Neural cell (in vitro differentiated cells): ENCODE results near the gene SCFD1. TPM values are rescaled to one million over a fixed set of nuclear protein-coding genes. Genes with fewer than 3 reads are reported as not detected.
"Not testable (repeated sequence)": the region's sequence is repeated elsewhere in the genome, so short reads cannot be mapped to it uniquely, and the experiment has no call there.

Source experiments
- H2AFZ ChIP-seq: fragments of 200-600, 300-800 bp; sonication (generic), shearing (Covaris generic); 2 replicates; pipeline ENCODE4 v1.6.0; 2014; ENCODE audit warnings: low read depth, mild to moderate bottlenecking, antibody characterized with exemption, low read length, moderate library complexity
- H3F3A ChIP-seq: fragments of 200-600 bp; shearing (Covaris generic); 2 replicates; pipeline ENCODE4 v1.6.1; 2016; ENCODE audit warnings: mild to moderate bottlenecking, moderate library complexity, mixed read lengths, antibody characterized with exemption, low read length; ENCODE audit not compliant: insufficient read depth, poor library complexity, severe bottlenecking
- H3K27ac ChIP-seq: fragments of 200-600, 300-800 bp; sonication (generic), shearing (Covaris generic); 2 replicates; pipeline ENCODE4 v1.5.1; 2014; ENCODE audit warnings: mild to moderate bottlenecking, low read length, moderate library complexity
- H3K27me3 ChIP-seq: fragments of 300-800, 200-600 bp; sonication (generic), shearing (Covaris generic); 2 replicates; pipeline ENCODE4 v1.6.0; 2014; ENCODE audit warnings: mild to moderate bottlenecking, low read depth, low read length, moderate library complexity; ENCODE audit not compliant: insufficient read depth
- H3K36me3 ChIP-seq: fragments of 300-800, 200-600 bp; sonication (generic), shearing (Covaris generic); 2 replicates; pipeline ENCODE4 v1.5.1; 2014; ENCODE audit warnings: mild to moderate bottlenecking, antibody characterized with exemption, low read length, moderate library complexity; ENCODE audit not compliant: insufficient read depth
- H3K4me2 ChIP-seq: fragments of 300-800, 200-600 bp; sonication (generic), shearing (Covaris generic); 2 replicates; pipeline ENCODE4 v1.6.0; 2014; ENCODE audit warnings: mild to moderate bottlenecking, low read length
- H3K4me3 ChIP-seq: fragments of 300-800, 200-600 bp; sonication (generic), shearing (Covaris generic); 2 replicates; pipeline ENCODE4 v1.5.1; 2014; ENCODE audit warnings: mild to moderate bottlenecking, low read length, moderate library complexity
- H3K79me2 ChIP-seq: fragments of 200-600 bp; shearing (Covaris generic); replicated peaks from 2 replicates; pipeline ENCODE4 v1.6.0; 2014; ENCODE audit warnings: mild to moderate bottlenecking, low read length, moderate library complexity; ENCODE audit not compliant: insufficient read depth
- H3K9ac ChIP-seq: fragments of 300-800, 200-600 bp; sonication (generic), shearing (Covaris generic); 2 replicates; pipeline ENCODE4 v1.6.1; 2016; ENCODE audit warnings: mild to moderate bottlenecking, low read length, mixed read lengths
- H3K9me2 ChIP-seq: fragments of 200-600 bp; shearing (Covaris generic); 2 replicates; pipeline ENCODE4 v1.6.1; 2016; ENCODE audit warnings: mild to moderate bottlenecking, low read length, mixed read lengths; ENCODE audit not compliant: insufficient read depth
- H3K9me3 ChIP-seq: fragments of 200-600, 300-800 bp; sonication (generic), shearing (Covaris generic); 2 replicates; pipeline ENCODE4 v1.6.1; 2016; ENCODE audit warnings: mild to moderate bottlenecking, mixed run types, low read length, moderate library complexity, mixed read lengths
- H4K20me1 ChIP-seq: fragments of 200-600 bp; shearing (Covaris generic); 2 replicates; pipeline ENCODE4 v1.6.1; 2016; ENCODE audit warnings: mild to moderate bottlenecking, mixed run types; ENCODE audit not compliant: insufficient read depth
- EP300 ChIP-seq: fragments of 450-650 bp; conservative IDR thresholded peaks from 2 replicates; pipeline ENCODE4 v1.6.1; 2014; ENCODE audit warnings: antibody characterized with exemption, mild to moderate bottlenecking, moderate library complexity; ENCODE audit not compliant: poor library complexity, severe bottlenecking
- EZH2 ChIP-seq: fragments of 200-600, 300-800 bp; shearing (Covaris generic), sonication (generic); IDR thresholded peaks from 2 replicates; pipeline ENCODE4 v1.6.1; 2014; ENCODE audit warnings: antibody characterized with exemption, low read length, borderline replicate concordance, mild to moderate bottlenecking; ENCODE audit not compliant: insufficient read depth, poor library complexity, severe bottlenecking
- MXI1 ChIP-seq: fragments of 450-650 bp; conservative IDR thresholded peaks from 2 replicates; pipeline ENCODE4 v1.6.1; 2014; ENCODE audit warnings: antibody characterized with exemption, mild to moderate bottlenecking; ENCODE audit not compliant: poor library complexity, severe bottlenecking
- POLR2AphosphoS5 ChIP-seq: IDR thresholded peaks from 2 replicates; pipeline ENCODE4 v1.6.1; 2012
- RAD21 ChIP-seq: fragments of 450-650 bp; conservative IDR thresholded peaks from 2 replicates; pipeline ENCODE4 v1.6.1; 2014; ENCODE audit warnings: antibody characterized with exemption, mild to moderate bottlenecking, moderate library complexity
- SMC3 ChIP-seq: fragments of 450-650 bp; conservative IDR thresholded peaks from 2 replicates; pipeline ENCODE4 v1.6.1; 2014; ENCODE audit warnings: antibody characterized with exemption, mild to moderate bottlenecking, moderate library complexity; ENCODE audit not compliant: poor library complexity
- TAF1 ChIP-seq: IDR thresholded peaks from 2 replicates; pipeline ENCODE4 v1.6.1; 2012; ENCODE audit warnings: low read depth
- polyA plus RNA-seq: library from polyadenylated mRNA; depleted of rRNA; stranded (reverse); fragments of >200 nt; gene quantifications from 2 replicates; pipeline ENCODE4 v1.2.3, GENCODE V29; 2014
- TF ChIP-seq, protein P1 (sequence below): fragments of 450-650 bp; IDR thresholded peaks from 2 replicates; pipeline ENCODE4 v1.5.1; 2014; ENCODE audit warnings: antibody characterized with exemption, mild to moderate bottlenecking, moderate library complexity; ENCODE audit not compliant: poor library complexity, severe bottlenecking
- TF ChIP-seq, protein P2 (sequence below): IDR thresholded peaks from 2 replicates; pipeline ENCODE4 v1.6.1; 2012; ENCODE audit warnings: borderline replicate concordance

SCFD1 gene
- polyA plus RNA-seq, 1 donor from 2014 or later, result 99.4 TPM

DNA sequence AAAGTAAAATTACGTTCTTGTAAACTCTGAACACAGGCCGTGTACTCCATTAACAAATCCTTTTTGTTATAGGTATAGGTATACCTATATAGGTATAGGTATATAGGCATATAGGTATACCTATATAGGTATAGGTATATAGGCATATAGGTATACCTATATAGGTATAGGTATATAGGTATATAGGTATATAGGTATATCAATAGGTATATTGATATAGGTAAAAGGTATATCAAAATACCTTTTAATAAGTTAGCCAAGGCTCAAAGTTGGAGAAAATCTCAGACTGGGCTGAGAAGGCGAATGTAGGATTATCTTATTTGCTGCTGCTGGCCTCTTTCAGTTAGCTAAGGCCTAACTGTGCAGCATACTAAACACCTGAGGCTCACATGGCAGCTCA, 3.4 kb downstream of the SCFD1 start:
- no peak overlapping the region for H3K4me3 ChIP-seq
- no peak for TF ChIP-seq MXI1
- no peak for TF ChIP-seq EZH2
- TF ChIP-seq SMC3, result no peak
- TF ChIP-seq EP300, result no peak
- TF ChIP-seq, protein P1, sequence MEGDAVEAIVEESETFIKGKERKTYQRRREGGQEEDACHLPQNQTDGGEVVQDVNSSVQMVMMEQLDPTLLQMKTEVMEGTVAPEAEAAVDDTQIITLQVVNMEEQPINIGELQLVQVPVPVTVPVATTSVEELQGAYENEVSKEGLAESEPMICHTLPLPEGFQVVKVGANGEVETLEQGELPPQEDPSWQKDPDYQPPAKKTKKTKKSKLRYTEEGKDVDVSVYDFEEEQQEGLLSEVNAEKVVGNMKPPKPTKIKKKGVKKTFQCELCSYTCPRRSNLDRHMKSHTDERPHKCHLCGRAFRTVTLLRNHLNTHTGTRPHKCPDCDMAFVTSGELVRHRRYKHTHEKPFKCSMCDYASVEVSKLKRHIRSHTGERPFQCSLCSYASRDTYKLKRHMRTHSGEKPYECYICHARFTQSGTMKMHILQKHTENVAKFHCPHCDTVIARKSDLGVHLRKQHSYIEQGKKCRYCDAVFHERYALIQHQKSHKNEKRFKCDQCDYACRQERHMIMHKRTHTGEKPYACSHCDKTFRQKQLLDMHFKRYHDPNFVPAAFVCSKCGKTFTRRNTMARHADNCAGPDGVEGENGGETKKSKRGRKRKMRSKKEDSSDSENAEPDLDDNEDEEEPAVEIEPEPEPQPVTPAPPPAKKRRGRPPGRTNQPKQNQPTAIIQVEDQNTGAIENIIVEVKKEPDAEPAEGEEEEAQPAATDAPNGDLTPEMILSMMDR, result no peak
- no peak for TF ChIP-seq RAD21
- TF ChIP-seq POLR2AphosphoS5, result no peak
- no peak for TF ChIP-seq TAF1
- TF ChIP-seq, protein P2, sequence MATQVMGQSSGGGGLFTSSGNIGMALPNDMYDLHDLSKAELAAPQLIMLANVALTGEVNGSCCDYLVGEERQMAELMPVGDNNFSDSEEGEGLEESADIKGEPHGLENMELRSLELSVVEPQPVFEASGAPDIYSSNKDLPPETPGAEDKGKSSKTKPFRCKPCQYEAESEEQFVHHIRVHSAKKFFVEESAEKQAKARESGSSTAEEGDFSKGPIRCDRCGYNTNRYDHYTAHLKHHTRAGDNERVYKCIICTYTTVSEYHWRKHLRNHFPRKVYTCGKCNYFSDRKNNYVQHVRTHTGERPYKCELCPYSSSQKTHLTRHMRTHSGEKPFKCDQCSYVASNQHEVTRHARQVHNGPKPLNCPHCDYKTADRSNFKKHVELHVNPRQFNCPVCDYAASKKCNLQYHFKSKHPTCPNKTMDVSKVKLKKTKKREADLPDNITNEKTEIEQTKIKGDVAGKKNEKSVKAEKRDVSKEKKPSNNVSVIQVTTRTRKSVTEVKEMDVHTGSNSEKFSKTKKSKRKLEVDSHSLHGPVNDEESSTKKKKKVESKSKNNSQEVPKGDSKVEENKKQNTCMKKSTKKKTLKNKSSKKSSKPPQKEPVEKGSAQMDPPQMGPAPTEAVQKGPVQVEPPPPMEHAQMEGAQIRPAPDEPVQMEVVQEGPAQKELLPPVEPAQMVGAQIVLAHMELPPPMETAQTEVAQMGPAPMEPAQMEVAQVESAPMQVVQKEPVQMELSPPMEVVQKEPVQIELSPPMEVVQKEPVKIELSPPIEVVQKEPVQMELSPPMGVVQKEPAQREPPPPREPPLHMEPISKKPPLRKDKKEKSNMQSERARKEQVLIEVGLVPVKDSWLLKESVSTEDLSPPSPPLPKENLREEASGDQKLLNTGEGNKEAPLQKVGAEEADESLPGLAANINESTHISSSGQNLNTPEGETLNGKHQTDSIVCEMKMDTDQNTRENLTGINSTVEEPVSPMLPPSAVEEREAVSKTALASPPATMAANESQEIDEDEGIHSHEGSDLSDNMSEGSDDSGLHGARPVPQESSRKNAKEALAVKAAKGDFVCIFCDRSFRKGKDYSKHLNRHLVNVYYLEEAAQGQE, result no peak
- H3K4me2 ChIP-seq, result no peak overlapping the region
- no peak overlapping the region for H3K27ac ChIP-seq
- no peak overlapping the region for H2AFZ ChIP-seq
- no peaks in the 10 kb centered on the region for H3K27me3 ChIP-seq
- no peaks in the 10 kb centered on the region for H4K20me1 ChIP-seq
- no peak overlapping the region for H3K9ac ChIP-seq
- H3K9me2 ChIP-seq, result no peaks in the 10 kb centered on the region
- H3F3A ChIP-seq, result no peaks in the 10 kb centered on the region
- H3K36me3 ChIP-seq, result no peaks in the 10 kb centered on the region
- no peaks in the 10 kb centered on the region for H3K9me3 ChIP-seq
- peaks cover 54% of the 10 kb centered on the region for H3K79me2 ChIP-seq

DNA sequence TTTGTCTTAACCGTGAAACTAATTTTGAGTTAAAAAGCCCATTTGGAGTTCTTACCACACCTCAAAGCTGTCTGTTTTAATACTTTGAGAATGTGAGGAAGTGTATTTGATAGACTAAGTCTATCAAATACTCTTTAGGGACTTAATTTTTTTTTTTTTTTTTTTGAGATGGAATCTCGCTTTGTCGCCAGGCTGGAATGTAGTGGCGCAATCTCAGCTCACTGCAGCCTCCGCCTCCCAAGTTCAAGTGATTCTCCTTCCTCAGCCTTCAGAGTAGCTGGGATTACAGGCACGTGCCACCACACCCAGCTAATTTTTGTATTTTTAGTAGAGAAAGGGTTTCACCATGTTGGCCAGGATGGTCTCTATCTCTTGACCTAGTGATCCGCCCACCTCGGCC, 7.3 kb downstream of the SCFD1 start:
- H3K9me2 ChIP-seq, H3K4me3 ChIP-seq, H3K9ac ChIP-seq, H3K9me3 ChIP-seq, H3K27ac ChIP-seq, H3F3A ChIP-seq, H3K27me3 ChIP-seq, H2AFZ ChIP-seq, H3K4me2 ChIP-seq, H3K36me3 ChIP-seq, H4K20me1 ChIP-seq: not testable (repeated sequence)
- H3K79me2 ChIP-seq, result peaks cover 39% of the 10 kb centered on the region

DNA sequence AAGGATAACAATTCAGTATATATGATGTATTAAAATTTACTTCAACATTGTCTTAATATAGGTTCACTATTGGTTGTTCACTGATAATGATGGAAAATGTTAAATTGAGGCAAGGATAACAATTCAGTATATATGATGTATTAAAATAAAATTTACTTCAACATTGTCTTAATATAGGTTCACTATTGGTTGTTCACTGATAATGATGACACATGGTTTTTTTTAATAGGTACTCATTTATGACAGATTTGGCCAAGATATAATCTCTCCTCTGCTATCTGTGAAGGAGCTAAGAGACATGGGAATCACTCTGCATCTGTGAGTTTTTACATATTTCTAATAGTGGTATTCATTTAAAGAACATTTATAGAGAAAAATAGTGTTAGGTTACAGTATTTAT, 8.1 kb downstream of the SCFD1 start:
- H2AFZ ChIP-seq, result no peak overlapping the region
- H3K9me2 ChIP-seq, result no peaks in the 10 kb centered on the region
- no peaks in the 10 kb centered on the region for H3F3A ChIP-seq
- H4K20me1 ChIP-seq, result no peaks in the 10 kb centered on the region
- H3K4me3 ChIP-seq, result no peak overlapping the region
- no peak overlapping the region for H3K9ac ChIP-seq
- H3K27me3 ChIP-seq, result no peaks in the 10 kb centered on the region
- no peak overlapping the region for H3K27ac ChIP-seq
- peaks cover 31% of the 10 kb centered on the region for H3K79me2 ChIP-seq
- H3K36me3 ChIP-seq, result no peaks in the 10 kb centered on the region
- TF ChIP-seq, protein P2, result no peak
- TF ChIP-seq, protein P1, result no peak
- no peaks in the 10 kb centered on the region for H3K9me3 ChIP-seq
- H3K4me2 ChIP-seq, result no peak overlapping the region
